GM12864 (cell line): ENCODE data around the gene MAP4K1.
A peak's percentile ranks its signal among the peaks of the same experiment; 100 is the strongest.

Experiments used
- DNase-seq: peaks from one replicate; pipeline ENCODE4 v3.0.0-alpha.2; 2011; ENCODE audit warnings: low read depth
- H3K4me3 ChIP-seq: 2 replicates; pipeline ENCODE4 v1.5.1; 2011; ENCODE audit warnings: mild to moderate bottlenecking, low read depth, low read length, control low read depth
- CTCF ChIP-seq: IDR thresholded peaks from 2 replicates; pipeline ENCODE4 v1.5.1; 2011; ENCODE audit warnings: low read depth, mild to moderate bottlenecking, moderate library complexity, low read length, control low read depth, inconsistent platforms; ENCODE audit errors: missing control alignments

Gene MAP4K1

GRCh38 chr19:38658462-38659306 is 40.9 kb upstream of the MAP4K1 start:
- DNase-seq, result no peak
- no peak overlapping the region for H3K4me3 ChIP-seq
- no peak for TF ChIP-seq CTCF

GRCh38 chr19:38657633-38658222 is 40.0 kb upstream of the MAP4K1 start:
- H3K4me3 ChIP-seq, result no peak overlapping the region
- no peak for TF ChIP-seq CTCF

GRCh38 chr19:38656171-38656981 is 38.6 kb upstream of the MAP4K1 start:
- no peak overlapping the region for H3K4me3 ChIP-seq
- no peak for TF ChIP-seq CTCF
- DNase-seq, result no peak

More at GRCh38 chr19:38657633-38658222, 40.0 kb upstream of the MAP4K1 start:
- no peak for DNase-seq

GRCh38 chr19:38655148-38655824 is 37.5 kb upstream of the MAP4K1 start:
- DNase-seq, result peak; percentile 64
- TF ChIP-seq CTCF, result no peak
- H3K4me3 ChIP-seq, result no peak overlapping the region

- TF ChIP-seq CTCF, result no peak
- H3K4me3 ChIP-seq, result no peak overlapping the region
- DNase-seq, result no peak
Measured at GRCh38 chr19:38654628-38655055, 36.9 kb upstream of the MAP4K1 start.

GRCh38 chr19:38653028-38653571 is 35.3 kb upstream of the MAP4K1 start:
- H3K4me3 ChIP-seq, result no peak overlapping the region
- no peak for DNase-seq
- TF ChIP-seq CTCF, result no peak
